Mucosa of gallbladder (tissue), 1 donor: ENCODE data around the gene NUBPL. TPM values are rescaled to one million over a fixed set of nuclear protein-coding genes. Genes with fewer than 3 reads are reported as not detected.
"Not testable (repeated sequence)": the region's sequence is repeated elsewhere in the genome, so short reads cannot be mapped to it uniquely, and the experiment has no call there.

ENCODE experiments used
- DNase-seq: peaks from one replicate; pipeline ENCODE4 v3.0.0-alpha.2; 2020; ENCODE audit warnings: low spot score
- total RNA-seq: library from RNA; stranded (reverse); gene quantifications from one replicate; pipeline ENCODE4 v1.2.1, GENCODE V29; 2021
- donor health status: DM: no; HTN: no; CAD: no.

Gene NUBPL
- total RNA-seq, 1 donor from 2014 or later, result 11.4 TPM

GRCh38 chr14:31677052-31677451 is 115.8 kb downstream of the NUBPL start:
- no peak for DNase-seq

DNA sequence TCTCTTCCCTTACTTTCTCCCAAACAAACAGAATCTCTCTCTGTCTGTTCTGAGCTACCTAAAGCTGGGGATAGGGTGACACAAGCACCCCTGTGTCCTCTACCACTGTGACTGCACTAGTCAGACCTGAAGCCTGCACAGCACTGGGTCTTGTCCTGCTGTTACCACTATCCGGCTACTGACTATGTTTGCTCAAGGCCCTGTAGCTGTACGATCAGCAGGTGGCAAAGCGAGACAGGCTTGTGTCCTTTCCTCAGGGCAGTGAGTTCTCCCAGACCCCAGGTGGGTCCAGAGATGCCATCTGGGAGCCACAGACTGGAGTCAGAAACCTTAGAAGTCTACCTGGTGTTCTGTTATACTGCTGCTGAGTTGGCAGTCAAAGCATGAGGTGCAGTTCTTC is 116.4 kb downstream of the NUBPL start:
- no peak for DNase-seq

DNA sequence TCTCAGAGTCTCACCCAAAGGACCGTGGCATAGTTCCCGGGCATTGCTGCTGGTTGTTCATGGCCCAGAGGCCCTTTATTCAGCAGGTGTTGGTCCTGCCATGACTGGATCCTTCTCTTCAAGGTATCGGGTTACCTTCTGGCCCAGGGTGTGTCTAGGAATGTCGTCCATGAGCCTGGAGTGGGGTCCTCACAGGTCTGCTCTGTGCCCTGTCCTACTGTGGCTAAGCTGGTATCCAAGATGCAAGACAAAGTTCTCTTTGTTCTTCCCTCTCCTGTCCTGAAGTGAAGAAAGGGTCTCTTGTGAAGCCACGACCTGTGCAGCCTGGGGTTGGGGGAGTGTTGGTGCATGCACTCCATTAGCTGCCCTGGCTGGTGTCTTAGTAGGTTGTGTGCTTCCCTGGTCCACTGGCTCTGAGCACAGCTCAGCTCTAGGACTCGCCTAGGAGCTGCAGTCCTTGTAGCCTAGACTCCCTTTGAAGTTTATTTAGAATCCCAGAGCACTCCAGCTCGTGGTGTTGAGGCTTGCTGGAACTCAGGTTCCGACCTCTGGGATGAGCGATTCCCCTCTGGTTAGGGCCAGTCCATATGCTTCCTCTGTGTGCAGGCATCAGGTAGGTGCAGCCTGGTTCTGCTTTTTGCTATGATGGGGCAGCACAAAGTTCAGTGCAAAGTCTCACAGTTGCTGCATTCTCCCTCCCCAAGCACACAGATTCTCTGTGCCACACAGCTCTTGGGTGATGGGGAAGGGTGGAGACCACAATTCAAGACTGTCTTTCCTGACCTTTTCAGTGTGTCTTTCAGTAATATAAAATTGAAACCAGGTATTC is 117.4 kb downstream of the NUBPL start:
- no peak for DNase-seq

DNA sequence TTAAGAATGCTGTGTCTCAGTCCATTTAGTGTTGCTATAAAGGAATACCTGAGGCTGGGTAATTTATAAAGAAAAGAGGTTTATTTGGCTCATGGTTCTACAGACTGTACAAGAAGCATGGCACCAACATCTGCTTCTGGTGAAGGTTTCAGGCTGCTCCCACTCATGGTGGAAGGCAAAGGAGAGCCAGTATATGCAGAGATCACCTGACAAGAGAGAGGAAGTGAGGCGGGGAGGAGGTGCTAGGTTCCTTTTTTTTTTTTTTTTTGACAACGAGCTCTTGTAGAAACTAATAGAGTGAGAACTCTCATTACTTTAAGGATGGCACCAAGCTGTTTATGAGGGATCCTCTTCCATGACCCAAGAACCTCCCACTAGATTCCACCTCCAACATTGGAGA is 121.6 kb downstream of the NUBPL start:
- DNase-seq, result no peak

DNA sequence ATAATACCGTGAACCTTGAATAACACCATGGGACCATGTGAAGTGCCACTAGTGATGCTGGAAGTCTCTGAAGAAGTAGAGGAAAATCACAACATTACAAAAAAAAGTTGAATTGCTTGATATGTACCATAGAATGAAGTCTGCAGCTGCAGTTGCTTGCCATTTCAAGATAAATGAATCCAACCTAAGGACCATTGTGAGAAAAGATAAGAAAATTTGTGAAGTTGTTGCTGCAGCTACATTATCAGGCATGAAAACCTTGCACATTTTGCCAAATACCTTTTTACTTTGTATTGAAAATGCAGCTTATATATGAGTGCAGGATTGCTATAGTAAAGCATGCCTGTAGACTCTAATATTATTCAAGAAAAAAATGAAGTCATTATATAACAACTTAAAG is 126.5 kb downstream of the NUBPL start:
- no peak for DNase-seq

DNA sequence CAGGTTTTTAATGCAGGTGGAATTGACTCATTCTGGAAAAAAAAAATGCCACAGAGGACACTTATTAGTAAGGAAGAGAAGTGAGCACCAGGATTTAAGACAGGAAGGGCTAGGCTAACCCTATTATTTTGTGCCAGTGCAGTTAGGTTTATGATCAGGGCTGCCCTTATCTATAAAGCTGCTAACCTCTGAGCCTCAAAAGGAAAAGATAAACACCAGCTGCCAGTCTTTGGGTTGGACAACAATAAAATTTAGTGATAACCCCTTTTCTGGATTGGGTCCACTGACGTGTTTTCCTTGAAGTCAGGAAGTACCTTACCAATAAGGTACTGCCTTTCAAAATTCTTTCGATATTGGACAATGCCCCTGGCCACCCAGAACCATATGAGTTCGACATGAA is 128.9 kb downstream of the NUBPL start:
- no peak for DNase-seq

- DNase-seq, result no peak
Observed at GRCh38 chr14:31692376-31692781, 131.2 kb downstream of the NUBPL start.

- DNase-seq, result no peak
Observed at GRCh38 chr14:31696378-31696777, 135.2 kb downstream of the NUBPL start.

- DNase-seq, result no peak
Observed at GRCh38 chr14:31699809-31700208, 138.6 kb downstream of the NUBPL start.

DNA sequence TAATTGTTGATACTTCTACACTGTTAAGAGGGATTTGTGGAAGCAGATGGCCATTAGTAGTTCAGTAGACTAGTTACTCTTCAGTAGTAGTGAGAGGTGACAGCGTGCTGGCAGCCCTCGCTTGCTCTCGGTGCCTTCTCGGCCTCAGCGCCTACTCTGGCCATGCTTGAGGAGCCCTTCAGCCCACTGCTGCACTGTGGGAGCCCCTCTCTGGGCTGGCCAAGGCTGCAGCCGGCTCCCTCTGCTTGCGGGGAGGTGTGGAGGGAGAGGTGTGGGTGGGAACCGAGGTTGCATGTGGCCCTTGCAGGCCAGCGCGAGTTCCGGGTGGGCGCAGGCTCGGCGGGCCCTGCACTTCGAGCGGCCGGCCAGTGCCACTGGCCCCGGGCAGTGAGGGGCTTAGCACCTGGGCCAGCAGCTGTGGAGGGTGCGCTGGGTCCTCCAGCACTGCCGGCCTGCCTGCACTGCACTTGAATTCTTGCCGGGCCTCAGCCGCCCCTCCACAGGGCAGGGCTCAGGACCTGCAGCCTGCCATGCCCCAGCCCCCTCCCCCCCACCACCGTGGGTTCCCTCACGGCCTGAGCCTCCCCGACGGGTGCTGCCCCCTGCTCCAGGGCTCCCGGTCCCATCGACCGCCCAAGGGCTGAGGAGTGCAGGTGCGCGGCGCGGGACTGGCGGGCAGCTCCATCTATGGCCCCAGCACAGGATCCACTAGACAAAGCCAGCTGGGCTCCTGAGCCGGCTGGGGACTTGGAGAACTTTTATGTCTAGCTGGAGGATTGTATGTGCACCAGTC is 139.3 kb downstream of the NUBPL start:
- no peak for DNase-seq

GRCh38 chr14:31702130-31702529 is 140.9 kb downstream of the NUBPL start:
- DNase-seq, result no peak

DNA sequence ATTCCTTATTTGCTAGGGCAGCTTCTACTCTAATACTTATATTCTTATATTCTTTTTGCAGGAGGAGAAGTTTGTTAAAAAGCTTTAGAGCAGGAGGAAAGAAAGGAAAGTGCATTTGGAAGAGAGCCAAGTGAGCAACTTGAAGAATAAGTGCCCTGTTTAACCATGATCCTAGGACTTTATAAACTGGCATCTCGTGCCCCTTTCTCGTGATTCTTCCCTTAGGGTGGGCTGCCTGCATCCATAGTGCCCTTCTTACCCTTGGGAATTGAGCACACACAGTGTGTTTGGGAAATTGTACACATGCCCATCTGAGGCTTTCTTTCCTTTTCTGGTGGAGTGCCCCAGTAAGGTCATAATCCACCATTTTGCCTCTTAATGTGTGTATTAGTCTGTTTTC is 141.9 kb downstream of the NUBPL start:
- no peak for DNase-seq

DNA sequence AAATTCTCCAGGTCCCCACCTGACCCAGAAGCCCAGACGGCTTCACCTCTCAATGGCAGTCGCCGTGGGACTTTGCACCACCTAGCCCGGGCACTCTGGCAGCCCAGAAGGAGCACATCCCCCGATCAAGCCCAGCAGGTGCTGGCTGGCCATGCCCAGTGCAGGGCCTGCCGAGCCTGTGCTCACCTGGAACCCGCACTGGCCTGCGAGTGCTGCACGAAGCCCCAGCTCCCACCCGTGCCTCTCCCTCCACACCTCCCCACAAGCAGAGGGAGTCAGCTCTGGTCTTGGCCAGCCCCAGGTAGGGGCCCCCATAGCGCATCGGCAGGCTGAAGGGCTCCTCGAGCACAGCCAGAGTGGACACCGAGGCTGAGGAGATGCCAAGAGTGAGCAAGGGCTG is 144.5 kb downstream of the NUBPL start:
- DNase-seq, result no peak

- not testable (repeated sequence) for DNase-seq
Observed at GRCh38 chr14:31708661-31709060, 147.5 kb downstream of the NUBPL start.

- no peak for DNase-seq
Observed at GRCh38 chr14:31712244-31713127, 151.3 kb downstream of the NUBPL start.

DNA sequence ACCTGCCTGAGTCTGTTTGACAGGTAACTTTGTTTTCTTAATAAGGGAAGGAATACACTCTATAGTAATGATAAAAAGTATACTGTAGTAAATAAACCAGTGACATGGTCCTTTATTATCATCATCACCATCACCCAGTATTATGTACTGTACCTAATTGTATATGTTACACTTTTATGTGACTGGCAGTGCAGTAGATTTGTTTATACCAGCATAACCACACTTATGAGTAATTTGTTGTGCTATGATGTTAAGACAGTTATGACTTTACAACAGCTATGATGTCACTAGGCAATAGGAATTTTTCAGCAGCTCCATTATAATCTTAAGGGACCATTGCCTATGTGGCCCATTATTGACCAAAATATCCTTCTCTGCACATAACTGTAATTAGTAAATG is 155.0 kb downstream of the NUBPL start:
- DNase-seq, result no peak

- DNase-seq, result no peak
Observed at GRCh38 chr14:31717294-31718085, 156.3 kb downstream of the NUBPL start.

DNA sequence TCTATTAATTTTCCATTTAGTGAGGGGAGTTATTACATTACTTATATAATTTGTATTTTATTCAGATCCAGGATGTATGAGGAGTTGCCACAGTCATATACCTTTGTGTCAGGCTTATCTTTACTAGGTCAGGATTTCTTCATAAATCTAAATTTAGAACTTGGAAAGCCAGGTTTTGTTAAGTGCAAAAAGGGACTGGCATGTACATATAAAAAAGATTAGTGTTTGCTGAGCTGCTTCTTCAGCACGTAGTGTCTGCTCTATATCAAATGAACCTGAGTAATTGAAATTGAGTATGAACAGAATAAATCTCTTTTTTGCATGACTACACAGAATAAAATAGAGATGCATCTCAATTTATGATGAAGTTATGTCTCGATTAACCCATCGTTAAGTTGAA is 157.4 kb downstream of the NUBPL start:
- no peak for DNase-seq

- DNase-seq, result no peak
Observed at GRCh38 chr14:31718985-31719384, 157.8 kb downstream of the NUBPL start.

DNA sequence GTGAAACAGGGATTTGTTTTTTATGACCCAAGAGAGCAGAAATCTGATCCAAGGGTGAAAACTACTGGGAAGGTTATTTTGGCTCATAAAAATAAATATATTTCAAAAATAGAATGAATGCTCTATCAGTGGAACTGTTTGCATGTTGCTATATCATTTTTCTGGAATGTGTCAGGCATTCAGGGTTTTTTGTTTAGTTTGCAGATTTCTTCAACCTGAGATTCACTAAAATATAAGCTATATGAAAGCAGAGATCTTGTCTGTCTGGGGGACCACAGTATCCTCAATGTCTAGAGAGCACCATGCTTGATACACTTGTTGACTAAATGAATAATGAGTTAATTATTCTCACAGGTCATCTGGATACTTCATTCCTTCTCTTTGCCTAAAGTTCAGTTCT is 165.1 kb downstream of the NUBPL start:
- no peak for DNase-seq

GRCh38 chr14:31727797-31728196 is 166.6 kb downstream of the NUBPL start:
- DNase-seq, result no peak
